CD4-positive, alpha-beta T cell treated with Interleukin-17A for 4 hours (primary cell): ENCODE data around the gene ADAMTS12.

ENCODE experiments used
- DNase-seq: peaks from one replicate; pipeline ENCODE4 v3.0.0-alpha.2; 2020; ENCODE audit warnings: mixed read lengths

ADAMTS12 gene

DNA sequence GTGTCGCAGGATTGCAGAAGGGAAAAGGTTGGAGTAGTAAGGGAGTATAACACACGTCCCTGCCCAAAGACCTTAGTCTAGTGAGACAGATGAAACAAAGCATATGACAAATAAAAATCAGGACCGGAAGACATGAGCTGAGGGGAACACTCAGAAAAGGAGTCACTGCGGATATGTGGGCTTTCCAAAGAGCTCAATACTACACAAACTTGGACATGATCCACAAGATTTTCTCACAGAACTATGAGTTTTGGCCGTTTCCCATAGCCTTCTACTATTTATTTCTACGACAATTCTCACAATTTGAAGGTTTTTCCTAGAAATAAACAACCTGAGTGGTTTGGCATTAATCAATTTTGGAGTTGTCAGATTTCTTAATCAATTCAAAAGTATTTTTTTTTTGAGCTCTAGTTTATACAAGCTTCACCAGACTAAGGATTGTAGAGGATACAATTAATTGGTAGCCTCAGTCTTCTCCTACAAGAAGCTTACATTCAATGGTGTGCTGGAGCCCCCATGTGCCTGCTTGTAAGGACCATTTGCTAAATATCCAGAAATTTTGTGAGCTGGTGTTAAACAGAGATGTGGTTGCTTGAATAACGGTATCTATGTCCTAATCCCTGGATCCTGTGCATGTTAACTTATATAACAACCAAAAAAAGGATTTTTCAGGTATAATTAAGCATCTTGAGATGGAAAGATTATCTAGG lies 91.4 kb downstream of the ADAMTS12 start:
- no peak for DNase-seq

DNA sequence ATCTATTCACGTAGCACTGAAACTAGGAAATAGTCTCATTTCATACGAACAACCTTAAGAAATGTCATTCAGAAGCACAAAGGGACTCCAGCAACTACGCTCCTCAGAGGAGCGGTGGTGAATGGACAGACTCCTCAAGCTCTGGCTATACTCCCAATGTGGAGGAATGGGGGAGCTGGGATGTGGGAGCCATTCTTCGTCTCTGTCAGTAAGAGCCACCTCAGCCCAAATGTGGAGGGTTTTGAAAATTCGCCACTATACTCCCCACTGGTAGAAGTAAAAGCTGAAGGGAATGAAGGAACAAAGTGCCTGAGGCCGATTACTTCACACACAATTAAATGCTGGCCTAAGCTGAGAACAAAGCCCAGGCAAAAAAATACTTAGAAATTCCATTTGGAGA lies 96.3 kb downstream of the ADAMTS12 start:
- DNase-seq: no peak

- no peak for DNase-seq
Measured at GRCh38 chr5:33794550-33795181, 97.1 kb downstream of the ADAMTS12 start.

DNA sequence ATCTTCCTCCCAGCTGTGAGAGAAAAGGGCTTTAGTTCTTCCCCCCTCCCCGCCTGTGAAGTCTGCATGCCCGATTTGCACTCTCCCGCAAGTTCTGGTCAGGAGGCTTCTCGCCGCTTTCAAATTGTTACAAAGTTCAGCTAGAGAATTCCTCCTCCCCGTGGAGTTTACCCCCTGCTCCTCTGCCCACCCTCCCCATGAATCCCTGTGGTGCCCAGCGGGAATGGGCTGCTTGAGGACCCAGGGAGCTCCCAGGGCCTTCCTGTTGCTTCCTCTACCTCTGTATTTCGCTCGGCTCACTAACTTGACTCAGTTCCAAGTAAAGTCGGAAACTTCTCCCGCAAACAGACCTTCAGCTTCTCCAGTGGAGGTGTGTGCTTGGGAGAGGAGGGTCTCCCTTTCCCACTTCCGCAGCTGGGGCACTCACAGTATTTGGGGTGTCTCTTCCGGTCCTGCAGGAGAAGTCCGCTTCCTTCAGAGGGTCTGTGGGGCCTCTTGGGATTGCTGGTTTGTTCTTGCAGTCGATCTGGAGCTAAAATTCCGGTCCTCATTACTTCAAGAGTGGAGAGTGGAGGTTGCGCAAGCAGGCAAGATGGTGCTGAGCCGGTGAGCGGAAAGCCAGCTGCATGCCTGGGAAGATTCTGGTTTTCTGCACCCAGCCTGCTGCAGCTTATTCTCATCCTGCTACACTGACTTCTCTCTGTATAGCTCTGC lies 97.8 kb downstream of the ADAMTS12 start:
- no peak for DNase-seq

GRCh38 chr5:33793276-33793675 lies 98.5 kb downstream of the ADAMTS12 start:
- DNase-seq: no peak

GRCh38 chr5:33792559-33792958 lies 99.2 kb downstream of the ADAMTS12 start:
- DNase-seq: no peak

- no peak for DNase-seq
Measured at GRCh38 chr5:33789567-33789957, 102.2 kb downstream of the ADAMTS12 start.

GRCh38 chr5:33788922-33789566 lies 102.7 kb downstream of the ADAMTS12 start:
- no peak for DNase-seq

GRCh38 chr5:33785571-33785970 lies 106.2 kb downstream of the ADAMTS12 start:
- DNase-seq: no peak

GRCh38 chr5:33781286-33781685 lies 110.5 kb downstream of the ADAMTS12 start:
- no peak for DNase-seq

DNA sequence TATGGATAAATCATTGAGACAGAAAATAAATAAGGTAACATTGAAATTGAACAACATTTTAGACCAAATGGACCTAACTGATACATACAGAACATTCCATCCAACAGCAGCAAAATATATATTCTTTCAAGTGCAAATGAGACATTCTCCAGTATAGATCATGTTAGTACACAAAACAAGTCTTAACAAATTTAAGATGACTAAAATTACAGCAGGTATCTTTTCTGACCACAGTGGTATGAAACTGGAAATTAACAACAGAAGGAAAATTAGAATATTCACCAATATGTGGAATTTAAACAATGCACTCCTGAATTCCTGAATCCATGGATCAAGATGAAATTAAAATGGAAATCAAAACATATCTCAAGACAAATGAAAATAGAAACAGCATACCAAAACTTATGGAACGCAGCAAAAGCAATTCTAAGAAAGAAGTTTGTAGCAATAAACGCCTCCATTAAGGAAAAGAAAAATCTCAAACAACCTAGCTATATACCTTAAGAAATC lies 115.6 kb downstream of the ADAMTS12 start:
- no peak for DNase-seq

DNA sequence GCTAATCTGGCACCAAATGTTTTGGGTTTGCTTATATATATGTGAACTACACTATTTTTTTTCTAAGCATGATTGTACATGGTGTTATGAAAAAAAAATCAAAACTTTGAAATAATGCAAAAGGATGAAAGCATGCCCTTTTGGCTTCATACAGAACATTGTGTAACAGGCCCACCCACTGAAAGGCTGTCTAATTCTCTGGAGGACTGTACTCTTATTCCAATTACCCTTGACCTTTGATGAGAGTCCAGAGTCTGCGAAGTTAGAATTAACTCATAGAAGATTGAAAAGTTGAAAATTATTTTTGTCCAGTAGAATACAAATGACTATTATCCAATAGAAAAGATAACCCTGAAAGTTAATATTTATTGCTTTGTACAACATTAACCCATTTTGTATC lies 117.4 kb downstream of the ADAMTS12 start:
- DNase-seq: no peak

DNA sequence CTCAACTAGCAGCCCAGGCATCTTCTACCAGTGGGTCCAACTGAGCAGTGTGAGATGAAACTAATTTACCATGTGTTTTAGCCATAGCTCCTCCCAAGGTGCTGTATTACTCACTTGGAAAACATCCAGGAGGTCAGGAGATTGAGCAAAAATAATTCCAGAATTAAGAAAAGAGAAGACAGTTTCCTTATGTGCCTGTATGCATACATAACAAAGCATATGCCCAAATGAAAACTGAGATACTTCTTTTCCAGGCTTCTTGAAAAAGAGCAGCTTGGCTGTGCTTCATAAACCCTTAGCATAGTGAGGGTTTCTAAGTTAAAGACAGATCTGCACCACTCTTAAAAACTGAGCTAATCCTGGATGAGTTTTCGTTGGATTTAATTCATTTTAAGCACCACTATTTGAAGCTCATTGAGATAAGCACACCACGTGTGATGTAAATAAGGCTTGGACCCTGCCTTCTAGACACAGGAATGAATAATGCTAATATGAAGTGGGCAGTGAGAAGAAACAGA lies 119.4 kb downstream of the ADAMTS12 start:
- no peak for DNase-seq

- DNase-seq: no peak
Measured at GRCh38 chr5:33769968-33770367, 121.8 kb downstream of the ADAMTS12 start.

- no peak for DNase-seq
Measured at GRCh38 chr5:33769196-33769595, 122.6 kb downstream of the ADAMTS12 start.

DNA sequence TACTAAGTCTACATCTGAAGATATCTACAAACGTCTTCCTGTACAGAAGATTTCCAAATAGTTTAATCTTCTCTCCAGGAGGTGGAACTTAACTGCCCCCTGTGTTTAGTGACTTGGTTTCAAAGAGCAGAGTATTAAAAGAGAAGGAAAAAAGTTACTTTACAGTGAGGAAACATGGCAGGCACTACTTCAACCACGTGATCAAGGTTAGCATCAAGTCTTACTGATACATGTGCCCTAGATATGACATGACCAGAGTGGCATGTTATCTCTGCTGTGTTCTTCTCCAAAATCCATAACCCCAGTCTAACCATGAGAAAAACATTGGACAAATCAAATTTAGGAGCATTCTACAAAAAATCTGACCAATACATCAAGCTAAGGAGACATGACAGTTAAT lies 125.8 kb downstream of the ADAMTS12 start:
- no peak for DNase-seq

- no peak for DNase-seq
Measured at GRCh38 chr5:33764786-33765185, 127.0 kb downstream of the ADAMTS12 start.

- DNase-seq: no peak
Measured at GRCh38 chr5:33763435-33763834, 128.4 kb downstream of the ADAMTS12 start.

GRCh38 chr5:33762859-33763258 lies 128.9 kb downstream of the ADAMTS12 start:
- no peak for DNase-seq

DNA sequence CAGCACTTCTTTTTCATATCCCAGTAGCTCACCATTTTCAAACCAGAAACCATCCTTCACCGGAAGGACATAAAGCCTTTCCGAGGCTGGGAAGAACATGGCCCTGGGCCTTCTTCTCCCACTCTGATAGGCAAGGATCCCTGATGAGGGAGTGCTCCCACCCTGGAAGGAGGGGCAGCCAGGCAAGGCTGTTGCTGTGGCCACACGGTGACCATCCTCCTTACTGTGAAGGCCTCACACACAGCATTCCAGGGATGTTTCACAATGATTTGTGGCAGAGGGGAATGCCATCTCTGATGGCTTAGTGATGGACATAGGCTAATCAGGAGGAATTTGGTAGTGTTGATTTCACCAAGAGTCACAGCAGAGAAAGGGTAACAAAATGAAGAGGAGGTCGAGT lies 130.7 kb downstream of the ADAMTS12 start:
- no peak for DNase-seq

- no peak for DNase-seq
Measured at GRCh38 chr5:33758737-33759136, 133.1 kb downstream of the ADAMTS12 start.

GRCh38 chr5:33756491-33756890 lies 135.3 kb downstream of the ADAMTS12 start:
- DNase-seq: no peak

DNA sequence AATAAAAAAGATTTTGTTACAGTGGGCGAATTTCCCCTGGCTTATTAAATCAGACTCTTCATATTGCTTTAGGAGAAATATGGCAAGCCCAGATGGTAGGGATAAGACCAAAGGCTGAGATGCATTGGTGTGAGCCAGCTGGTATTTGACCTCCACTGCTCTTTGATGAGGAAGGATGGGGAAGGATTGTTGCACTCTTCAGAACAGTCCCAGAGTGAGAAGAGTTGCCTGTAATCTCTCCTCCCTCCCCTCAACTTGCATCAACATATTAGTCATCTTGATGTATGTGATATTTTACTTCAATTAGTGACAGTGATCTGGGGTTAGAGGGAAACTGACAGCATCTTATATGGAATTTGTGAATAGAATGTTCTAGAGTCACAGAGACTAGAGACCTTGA lies 136.6 kb downstream of the ADAMTS12 start:
- no peak for DNase-seq
